Measurements from ENCODE around the gene PIP4K2A.
"Not testable (repeated sequence)": the region's sequence is repeated elsewhere in the genome, so short reads cannot be mapped to it uniquely, and the experiment has no call there.

Gene PIP4K2A

DNA sequence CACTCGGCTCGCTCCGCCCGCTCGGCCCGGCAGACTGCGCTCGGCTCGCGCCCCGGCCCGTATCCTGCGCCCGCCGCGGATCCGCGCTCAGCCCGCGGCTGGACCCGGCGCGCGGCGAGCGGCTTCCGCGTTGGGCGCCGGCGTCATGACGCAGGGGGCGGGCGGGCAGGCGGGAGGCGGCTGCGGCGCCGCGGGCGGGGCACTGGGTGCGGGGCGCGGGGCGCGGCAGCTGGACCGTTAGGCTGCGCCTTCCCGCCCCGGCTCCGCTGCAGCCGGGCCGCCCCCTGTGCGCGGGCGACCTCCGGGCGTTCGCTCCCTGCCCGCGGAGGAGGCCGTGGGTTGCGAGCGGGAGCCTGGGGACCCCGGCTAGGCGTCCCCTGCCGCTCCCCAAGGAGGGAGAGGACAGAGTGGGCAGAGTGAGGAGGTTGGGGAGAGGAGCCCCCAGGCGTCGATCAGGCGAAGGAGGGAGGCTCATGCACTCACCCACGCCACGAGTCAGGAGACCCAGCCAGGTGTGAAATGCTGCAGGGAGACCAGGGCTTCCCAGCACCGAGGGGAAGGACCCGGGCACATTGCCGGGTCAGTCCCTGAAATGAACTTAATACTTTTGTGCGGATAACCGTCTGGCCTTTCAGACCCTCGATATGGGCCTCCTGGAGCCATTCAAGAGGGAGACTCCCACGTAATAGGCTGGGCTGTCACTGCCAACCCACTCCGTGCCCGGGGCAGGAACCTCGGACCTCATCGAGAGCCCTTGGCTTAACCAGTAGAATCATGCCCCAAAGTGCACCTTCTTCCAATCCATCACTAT, at the start of gene PIP4K2A:
PIP4K2A (minus strand) TSS at position 100 of the 811 bp plus-strand sequence. CDS start 252 bp downstream, outside the sequence.
- DNase-seq (ENCODE audit: low spot score) = peak; percentile 91
- FAIRE-seq = no peak

DNA sequence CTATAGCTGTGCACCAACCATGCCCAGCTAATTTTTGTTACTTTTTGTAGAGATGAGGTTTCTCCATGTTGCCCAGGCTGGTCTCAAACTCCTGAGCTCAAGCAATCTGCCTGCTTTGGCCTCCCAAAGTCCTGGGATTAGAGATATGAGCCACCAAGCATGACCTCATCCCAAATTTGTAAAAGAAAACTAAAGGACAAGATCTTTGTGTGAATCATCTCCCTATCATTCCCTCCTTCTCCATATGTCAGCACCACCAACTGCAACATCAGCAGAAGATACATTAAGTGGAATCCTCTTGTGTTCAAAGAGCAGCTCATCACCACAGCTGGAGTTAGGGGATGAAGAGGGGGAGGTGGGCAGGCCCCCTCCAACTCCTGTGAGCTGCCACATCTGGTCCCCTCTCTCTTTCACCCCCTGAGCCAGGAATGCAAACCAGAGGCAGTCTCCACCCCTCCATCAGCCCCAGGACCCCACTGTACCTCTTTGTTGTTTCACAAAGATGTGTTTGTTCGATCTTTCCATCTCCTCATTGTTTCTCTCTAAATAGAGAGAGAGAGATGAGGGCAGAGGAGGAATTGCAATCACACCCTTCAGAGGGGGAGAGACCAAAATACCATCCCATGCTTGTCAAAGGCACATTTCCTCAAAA, 47.3 kb upstream of the PIP4K2A start:
- no peak for FAIRE-seq
- no peak for DNase-seq (ENCODE audit: low spot score)

DNA sequence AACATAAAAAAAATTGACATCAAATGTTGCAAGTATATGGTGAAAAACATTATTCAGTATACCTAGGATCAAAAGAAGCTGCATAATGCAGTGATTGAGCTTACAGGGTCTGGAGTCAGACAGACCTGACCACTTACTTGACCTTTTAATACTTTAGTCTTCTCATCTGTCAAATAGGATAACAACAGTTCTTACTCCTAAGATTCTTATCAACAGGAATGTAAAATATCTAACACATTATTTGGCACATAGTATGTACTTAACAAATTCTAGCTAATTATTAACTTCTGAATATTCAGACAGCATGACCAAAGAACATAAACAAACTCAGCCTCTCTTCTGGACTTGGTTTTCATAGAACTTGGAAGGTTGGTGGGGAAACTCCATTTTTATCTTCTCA, 45.6 kb upstream of the PIP4K2A start:
- no peak for FAIRE-seq

DNA sequence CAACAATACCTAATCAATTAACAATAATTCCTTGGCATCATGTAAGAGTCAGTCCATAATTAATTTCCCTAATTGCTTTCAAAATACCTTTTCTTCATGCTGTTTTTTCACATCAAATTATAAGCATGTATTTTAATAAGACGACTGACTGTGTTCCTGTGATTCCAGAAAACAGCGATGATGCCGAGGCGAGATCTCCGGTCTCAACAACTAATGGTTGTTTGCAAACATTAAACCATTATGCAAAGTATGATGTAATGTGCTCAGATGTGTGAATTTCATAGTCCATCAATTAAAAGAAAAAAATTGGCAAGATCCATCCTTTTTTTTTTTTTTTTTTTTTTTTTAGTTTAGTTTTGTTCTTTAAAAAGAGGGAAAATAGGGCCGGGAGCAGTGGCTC, 44.5 kb upstream of the PIP4K2A start:
- no peak for FAIRE-seq
- no peak for DNase-seq (ENCODE audit: low spot score)

More for the DNA sequence above, 45.6 kb upstream of the PIP4K2A start:
- no peak for DNase-seq (ENCODE audit: low spot score)

DNA sequence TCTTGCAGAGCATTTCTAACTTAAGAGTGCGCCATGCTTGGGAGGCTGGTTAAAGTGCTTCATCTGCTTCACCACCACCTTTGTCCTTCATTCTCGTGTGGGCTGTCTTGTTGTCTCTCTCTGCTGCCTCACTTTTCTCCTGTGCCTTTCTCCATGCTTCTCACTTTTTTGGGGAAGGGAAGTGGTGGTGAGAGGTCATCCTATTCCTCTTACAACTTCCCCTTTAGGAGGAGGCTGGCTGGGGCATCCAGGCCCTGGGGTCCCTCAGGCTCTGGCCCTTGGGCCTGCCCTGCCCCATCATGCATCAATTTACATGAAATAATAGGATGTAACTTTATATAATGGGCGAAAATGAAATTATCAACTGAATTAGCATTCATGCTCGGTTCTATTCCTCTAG, 39.9 kb upstream of the PIP4K2A start:
- DNase-seq (ENCODE audit: low spot score) (no peak), FAIRE-seq (no peak)

DNA sequence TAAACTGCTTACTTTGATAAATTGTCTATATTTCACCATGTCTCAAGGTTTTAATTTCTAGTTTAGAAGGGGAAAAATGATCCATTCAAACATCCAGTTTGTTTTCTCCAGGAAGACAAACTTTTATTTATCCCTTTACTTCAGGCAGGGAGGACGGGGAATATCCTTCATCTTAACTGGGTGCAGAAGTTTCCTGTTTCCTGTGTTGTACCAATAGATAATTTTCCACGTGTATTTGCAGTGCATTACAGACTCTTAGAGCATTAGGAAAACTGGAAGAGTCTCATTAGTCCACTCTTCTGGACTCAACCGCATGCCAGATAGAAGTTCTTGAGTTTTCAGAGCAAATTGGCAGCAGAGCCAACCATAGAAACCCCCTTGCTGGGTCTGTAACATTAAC, 39.4 kb upstream of the PIP4K2A start:
- FAIRE-seq (no peak), DNase-seq (ENCODE audit: low spot score) (no peak)

DNA sequence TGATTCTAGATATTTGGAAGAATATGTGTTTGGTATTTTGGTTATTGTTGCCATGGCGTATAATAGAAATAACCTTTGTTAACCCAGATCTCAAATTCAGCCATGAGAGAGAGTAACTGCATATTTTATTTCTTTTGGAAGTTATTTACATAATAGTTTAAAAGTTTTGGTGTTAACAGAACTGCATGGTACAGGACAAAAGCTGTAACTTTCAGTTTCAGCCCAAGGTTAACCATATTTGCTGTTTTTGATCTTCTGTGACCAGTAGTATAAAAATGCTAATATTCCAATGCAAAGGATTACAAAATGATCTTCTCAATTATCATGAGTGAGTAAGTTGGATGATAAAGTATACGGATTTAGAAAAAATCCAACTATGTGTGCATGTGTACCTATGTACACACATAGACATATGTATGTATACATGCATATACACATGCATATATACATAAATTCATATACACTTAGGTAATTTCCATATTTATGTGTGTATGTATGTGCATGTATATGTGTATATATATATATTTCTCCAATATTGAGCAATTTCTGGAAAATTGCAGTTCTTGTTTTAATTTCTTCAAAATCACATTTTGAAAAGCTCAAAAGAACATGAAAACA, 38.0 kb upstream of the PIP4K2A start:
- DNase-seq (ENCODE audit: low spot score) (no peak), FAIRE-seq (no peak)

DNA sequence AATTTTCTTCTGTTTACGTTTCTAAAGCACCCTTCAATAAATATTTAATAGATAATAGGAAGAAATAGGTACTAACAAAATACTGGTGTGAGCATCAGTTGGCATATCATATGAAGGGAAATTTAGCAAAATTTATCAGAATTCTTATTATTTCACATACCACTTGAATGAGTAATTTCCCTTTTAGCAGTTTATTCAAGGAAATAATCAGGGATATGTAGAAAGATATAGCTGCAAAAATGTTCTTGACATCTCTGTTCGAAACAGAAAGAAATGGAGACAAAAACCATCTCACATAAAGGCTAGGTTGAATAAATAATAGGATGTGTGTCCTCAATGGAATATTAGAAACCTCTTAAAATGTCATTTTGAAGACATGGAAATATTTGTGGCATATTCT, 35.8 kb upstream of the PIP4K2A start:
- DNase-seq (ENCODE audit: low spot score) (no peak), FAIRE-seq (no peak)

DNA sequence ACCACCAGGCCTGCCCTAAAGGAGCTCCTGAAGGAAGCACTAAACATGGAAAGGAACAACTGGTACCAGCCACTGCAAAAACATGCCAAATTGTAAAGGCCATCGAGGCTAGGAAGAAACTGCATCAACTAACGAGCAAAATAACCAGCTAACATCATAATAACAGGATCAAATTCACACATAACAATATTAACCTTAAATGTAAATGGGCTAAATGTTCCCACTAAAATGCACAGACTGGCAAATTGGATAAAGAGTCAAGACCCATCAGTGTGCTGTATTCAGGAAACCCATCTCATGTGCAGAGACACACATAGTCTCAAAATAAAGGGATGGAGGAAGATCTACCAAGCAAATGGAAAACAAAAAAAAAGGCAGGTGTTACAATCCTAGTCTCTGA, 30.5 kb upstream of the PIP4K2A start:
- DNase-seq (ENCODE audit: low spot score); FAIRE-seq: not testable (repeated sequence)

DNA sequence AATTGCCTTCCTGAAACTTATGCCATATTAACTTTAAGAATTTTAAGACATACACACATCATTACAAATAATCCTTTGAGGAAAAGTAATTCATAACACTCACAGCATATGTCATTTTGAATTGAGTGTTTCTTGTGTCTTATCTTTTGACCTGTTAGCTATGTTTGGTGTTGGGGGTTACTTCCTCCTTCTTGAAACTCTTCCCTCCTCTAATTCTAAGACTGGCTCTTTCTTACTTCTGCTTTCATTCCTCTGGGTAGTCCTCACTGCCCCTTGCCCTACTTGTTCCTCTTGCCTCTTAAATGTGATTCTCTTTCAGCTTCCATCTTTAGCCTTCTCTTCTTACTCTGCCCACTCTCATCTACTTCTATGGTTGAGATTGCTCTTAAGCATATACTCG, 28.3 kb upstream of the PIP4K2A start:
- FAIRE-seq (no peak), DNase-seq (ENCODE audit: low spot score) (no peak)

DNA sequence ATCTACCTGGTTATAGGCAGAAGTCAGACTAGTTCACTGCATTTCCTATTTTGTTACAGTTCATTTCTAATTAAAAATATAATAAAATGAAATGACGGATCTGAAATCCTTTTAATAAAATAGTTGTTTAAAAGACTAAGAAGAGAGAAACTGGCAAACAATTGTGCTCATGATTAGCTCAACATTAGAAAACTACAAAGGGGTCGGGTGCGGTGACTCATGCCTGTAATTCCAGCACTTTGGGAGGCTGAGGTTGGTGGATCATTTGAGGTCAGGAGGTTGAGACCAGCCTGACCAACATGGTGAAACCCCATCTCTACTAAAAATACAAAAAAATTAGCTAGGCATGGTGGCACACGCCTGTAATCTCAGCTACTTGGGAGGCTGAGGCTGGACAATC, 27.3 kb upstream of the PIP4K2A start:
- not testable (repeated sequence) for FAIRE-seq; DNase-seq (ENCODE audit: low spot score)

DNA sequence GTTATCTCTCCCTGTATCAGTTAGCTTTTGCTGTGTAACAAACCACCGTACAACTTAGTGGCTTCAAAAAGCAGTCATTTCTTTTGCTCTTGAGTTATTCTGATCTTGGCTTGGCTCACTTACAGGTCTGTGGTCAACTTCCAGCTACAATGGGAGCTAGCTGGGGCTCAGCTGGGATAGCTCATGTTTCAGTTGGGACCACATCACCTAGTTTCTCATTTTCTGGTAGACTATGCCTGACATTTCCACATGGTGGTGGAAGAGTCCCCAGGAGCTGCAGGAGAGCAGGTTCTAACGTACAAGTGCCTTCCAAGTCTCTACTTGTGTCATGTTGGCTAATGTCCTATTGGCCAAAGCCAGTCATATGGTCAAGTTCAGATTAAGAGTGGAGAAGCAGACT, 25.8 kb upstream of the PIP4K2A start:
- no peak for FAIRE-seq
- no peak for DNase-seq (ENCODE audit: low spot score)

DNA sequence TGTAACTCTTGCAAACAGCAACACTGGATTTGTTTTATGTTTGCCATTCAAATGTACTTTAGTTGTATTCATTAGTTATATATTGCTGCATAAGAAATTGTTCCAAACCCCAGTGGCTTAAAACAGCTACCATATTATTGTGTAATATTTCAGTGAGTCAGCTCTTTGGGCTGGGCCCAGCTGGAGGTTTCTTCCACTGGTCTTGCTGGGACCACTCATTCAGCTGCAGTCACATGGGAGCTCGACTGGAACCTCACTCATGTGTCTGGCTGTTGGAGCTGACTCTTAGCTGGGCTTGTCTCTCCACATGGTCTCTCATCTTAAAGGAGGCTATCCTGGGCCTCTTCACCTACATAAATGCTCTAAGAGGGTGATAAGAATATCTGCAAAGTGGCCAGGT, 23.2 kb upstream of the PIP4K2A start:
- DNase-seq (ENCODE audit: low spot score) = peak; percentile 17
- no peak for FAIRE-seq

DNA sequence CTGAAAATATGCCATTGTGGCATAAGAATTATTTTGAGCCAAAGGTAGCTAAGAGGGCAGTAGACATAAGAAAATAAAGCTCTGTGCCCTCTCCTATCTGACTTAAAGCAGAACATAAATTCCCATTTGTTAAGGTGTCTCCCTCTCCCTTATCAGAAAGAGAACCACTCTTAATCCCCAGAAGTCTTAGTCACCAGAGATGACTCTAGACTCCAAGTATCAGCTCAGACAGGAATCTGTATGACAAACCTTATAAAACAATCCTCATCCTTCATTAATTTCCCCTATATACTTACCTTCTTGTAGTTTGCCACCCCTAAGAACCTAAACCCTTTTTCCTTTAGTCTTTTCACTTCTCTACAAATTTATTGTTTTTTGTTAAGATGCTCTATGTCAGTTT, 21.8 kb upstream of the PIP4K2A start:
- no peak for DNase-seq (ENCODE audit: low spot score)

DNA sequence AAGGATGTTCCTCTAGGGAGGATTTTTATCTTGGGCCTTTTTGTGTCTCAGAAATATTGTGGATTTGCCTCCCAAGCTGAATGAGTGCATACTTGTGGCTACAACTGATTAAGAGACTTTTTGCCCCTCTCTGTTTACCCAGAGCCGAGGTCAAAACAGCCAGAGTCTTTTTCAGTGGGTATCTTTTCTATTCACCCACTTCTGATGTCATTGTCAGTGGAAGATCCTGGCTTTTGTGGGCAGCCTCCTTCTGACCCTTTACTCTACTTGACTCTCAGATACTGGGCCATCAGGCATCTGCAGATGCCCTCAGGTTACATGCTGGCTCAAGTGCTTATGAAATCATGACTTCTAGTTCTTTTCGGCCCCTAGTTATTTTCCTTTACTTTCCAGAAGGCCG, 19.6 kb upstream of the PIP4K2A start:
- no peak for FAIRE-seq
- no peak for DNase-seq (ENCODE audit: low spot score)

More for the DNA sequence above, 21.8 kb upstream of the PIP4K2A start:
- no peak for FAIRE-seq

DNA sequence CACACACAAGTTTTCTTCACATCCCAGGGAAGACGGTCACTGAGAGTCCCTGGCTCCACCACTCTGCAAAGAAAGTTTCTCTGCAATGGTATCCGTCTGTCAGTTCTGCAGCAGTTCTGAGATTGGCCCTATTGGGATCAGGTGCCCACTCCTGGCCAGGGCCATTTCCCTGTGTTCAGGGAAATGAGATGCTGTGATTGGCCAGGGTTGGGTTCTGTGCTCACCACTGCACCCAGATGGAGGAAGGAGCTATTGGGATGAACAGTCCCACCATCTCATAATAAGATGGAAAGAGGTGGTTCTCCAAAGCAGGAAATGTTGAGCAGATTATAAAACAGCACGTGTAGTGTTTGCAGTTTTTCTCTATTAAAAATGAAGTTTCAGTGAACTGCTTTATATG, 13.3 kb upstream of the PIP4K2A start:
- FAIRE-seq (no peak), DNase-seq (ENCODE audit: low spot score) (no peak)

DNA sequence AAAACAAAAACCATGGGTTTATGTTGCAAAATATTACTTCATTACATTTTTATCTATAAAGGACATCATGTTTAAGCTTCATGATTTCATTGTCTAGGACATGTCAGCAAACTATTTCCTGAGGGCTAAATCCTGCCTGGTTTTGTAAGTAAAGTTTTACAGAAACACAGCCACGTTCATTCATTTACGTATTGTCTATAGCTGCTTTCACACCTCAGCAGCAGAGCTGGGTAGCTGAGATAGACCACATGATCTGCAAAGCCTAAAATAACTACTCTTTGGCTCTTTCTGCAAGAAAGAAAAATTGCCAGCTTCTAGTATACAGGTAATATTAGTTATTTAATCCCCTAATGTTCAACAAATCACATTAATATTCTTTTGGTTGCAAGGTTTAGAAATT, 12.7 kb upstream of the PIP4K2A start:
- FAIRE-seq (no peak), DNase-seq (ENCODE audit: low spot score) (no peak)

DNA sequence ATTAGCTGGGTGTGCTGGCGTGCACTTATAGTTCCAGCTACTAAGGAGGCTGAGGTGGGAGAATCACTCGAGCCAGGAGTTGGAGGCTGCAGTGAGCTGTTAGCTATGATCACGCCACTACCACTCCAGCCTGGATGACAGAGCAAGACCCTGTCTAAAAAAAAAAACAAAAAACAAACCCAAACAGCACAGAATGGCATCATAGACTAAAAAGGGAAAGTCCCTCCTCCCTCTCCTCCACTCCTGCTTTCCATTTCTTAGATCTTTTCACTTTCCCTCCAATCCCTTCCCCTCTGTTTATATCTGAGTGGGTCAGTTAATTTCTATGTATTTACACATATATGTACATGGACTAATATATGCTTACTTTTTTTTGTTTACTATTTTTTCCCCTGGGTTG, 10.4 kb upstream of the PIP4K2A start:
- FAIRE-seq (no peak), DNase-seq (ENCODE audit: low spot score) (no peak)

DNA sequence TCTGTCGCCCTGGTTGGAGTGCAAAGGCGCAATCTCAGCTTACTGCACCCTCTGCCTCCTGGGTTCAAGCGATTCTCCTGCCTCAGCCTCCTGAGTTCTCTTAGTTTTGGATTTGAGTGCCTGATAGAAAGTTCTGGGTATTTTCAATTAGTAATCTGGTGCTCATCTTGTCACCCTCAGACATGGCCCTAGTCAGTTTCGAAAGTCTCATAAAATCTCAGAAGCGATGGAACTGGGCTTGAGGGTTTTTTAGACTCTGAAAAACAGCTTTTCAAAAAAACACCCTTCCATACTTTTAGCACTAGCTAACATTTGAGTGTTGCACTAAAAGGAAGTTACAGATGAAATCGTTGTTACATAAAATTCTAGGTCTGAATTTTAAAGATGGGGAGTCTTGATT, 9.4 kb upstream of the PIP4K2A start:
- FAIRE-seq = no peak
- no peak for DNase-seq (ENCODE audit: low spot score)

DNA sequence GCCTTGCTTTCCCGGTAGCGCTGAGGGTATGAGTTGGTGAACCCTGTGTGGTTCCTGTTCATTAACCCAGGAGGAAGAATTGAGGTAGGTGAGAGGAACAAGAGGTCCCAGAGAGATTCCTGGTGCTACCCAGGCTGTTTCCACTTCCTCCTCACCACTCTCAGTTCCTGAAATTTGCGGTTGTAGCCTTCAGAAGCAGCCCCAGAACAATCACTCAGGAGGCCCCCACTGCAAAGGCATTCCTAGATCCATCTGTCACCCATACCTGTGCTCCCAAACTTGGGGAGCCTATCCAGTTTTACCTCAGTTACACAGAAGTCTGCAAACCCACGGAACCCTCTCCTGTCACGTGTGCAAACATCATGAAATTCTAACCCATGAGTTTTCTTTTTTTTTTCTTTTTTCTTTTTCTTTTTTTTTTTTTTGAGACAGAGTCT, 9.0 kb upstream of the PIP4K2A start:
- FAIRE-seq = no peak
- DNase-seq (ENCODE audit: low spot score) = no peak

DNA sequence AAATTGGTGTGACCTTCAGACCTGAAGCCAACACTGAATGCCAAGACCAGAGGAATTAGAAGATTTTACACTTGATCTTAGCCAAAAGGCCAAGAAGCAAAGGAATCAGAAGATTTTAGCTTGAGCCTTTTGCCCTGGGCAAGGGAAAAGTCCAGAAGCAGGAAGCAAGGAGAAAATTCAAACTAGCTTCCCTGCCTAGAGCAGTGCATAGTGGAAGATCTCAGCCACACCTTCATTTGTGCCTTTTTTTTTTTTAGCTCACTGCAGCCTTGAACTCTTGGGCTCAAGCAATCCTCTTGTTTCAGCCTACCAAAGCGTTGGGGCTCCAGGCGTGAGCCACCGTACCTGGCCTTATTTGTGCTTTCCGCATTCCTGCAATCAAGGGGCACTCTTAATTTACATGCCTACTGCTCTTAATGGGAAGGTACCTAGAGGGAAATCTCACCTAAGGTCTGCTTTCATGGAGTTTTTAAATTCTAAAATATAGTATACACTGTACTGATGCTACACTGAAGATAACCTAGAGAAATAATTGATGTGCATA, 8.3 kb upstream of the PIP4K2A start:
- FAIRE-seq = no peak
- no peak for DNase-seq (ENCODE audit: low spot score)

DNA sequence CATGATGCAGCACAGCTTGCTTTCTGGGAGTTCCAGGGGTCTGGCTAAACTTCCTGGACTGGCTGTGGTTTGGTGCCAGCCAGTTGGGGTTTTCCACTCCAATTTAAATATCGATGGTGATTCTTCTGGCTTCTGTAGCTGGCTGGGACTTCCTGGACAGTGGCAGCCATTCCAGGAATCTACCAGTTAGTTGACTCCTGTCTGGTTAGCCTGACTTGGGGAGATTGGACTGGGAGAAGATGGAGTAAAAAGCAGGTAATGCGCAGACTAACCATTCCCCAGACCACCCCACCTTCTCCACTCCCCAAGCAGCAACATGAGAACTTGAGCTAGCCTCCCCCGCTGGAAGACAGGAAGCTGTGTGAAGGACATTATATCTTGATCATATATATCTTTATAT, 6.3 kb upstream of the PIP4K2A start:
- DNase-seq (ENCODE audit: low spot score) = no peak
- no peak for FAIRE-seq
